ENCODE data around the gene ABCG1.
A peak's percentile ranks its signal among the peaks of the same experiment; 100 is the strongest.
"Not testable (repeated sequence)": the region's sequence is repeated elsewhere in the genome, so short reads cannot be mapped to it uniquely, and the experiment has no call there.

Gene ABCG1

GRCh38 chr21:42175110-42175710 is 43.7 kb upstream of the ABCG1 start:
- no CpG with 5 or more reads among the region's 6 CpGs for WGBS (ENCODE audit: extremely low coverage, insufficient coverage, low lambda C conversion rate)
- Histone ChIP-seq H2BK5ac (ENCODE audit: low read length) (no peak overlapping the region), H3K4me3 (ENCODE audit: low read length) (no peak overlapping the region), H3K27me3 (ENCODE audit: insufficient read depth, low read length, poor library complexity) (no peaks in the 10 kb centered on the region), H3K79me2 (ENCODE audit: control insufficient read depth, insufficient read depth, low read length) (no peaks in the 10 kb centered on the region), H3K4ac (ENCODE audit: low read depth, low read length) (no peak overlapping the region), H2BK15ac (replicated peaks; ENCODE audit: low read depth) (no peak overlapping the region), H3K79me1 (ENCODE audit: low read length) (no peaks in the 10 kb centered on the region), H4K5ac (ENCODE audit: low read length) (no peak overlapping the region), H2BK120ac (ENCODE audit: low read depth, low read length) (no peak overlapping the region), H3K4me2 (ENCODE audit: low read length) (no peak overlapping the region), H3K36me3 (ENCODE audit: control insufficient read depth, insufficient read depth, low read length) (no peaks in the 10 kb centered on the region), H3K4me1 (ENCODE audit: control insufficient read depth, low read depth, low read length) (no peaks in the 10 kb centered on the region), H4K8ac (ENCODE audit: low read depth, low read length) (no peak overlapping the region), H3K27ac (ENCODE audit: low read depth, low read length) (no peak overlapping the region), H3K23ac (ENCODE audit: low read length) (no peak overlapping the region), H2AK5ac (ENCODE audit: low read length) (no peak overlapping the region), H3K9ac (ENCODE audit: low read length) (no peak overlapping the region), H3K18ac (ENCODE audit: low read length) (no peak overlapping the region), H3K56ac (ENCODE audit: low read length) (no peak overlapping the region)
- DNase-seq = no peak

GRCh38 chr21:42176859-42177258 is 42.1 kb upstream of the ABCG1 start:
- WGBS (ENCODE audit: extremely low coverage, insufficient coverage, low lambda C conversion rate) = no CpG with 5 or more reads among the region's 3 CpGs
- H3K9ac ChIP-seq (ENCODE audit: low read length) = no peak overlapping the region

GRCh38 chr21:42179316-42179715 is 39.6 kb upstream of the ABCG1 start:
- Histone ChIP-seq H2BK120ac (ENCODE audit: low read depth, low read length) (no peak overlapping the region), H3K79me2 (ENCODE audit: control insufficient read depth, insufficient read depth, low read length) (no peaks in the 10 kb centered on the region), H3K9ac (ENCODE audit: low read length) (no peak overlapping the region), H3K4me2 (ENCODE audit: low read length) (no peak overlapping the region), H3K36me3 (ENCODE audit: control insufficient read depth, insufficient read depth, low read length) (no peaks in the 10 kb centered on the region), H2AK5ac (ENCODE audit: low read length) (no peak overlapping the region), H3K4ac (ENCODE audit: low read depth, low read length) (no peak overlapping the region), H3K27ac (ENCODE audit: low read depth, low read length) (no peak overlapping the region), H2BK5ac (ENCODE audit: low read length) (no peak overlapping the region), H3K23ac (ENCODE audit: low read length) (no peak overlapping the region), H3K18ac (ENCODE audit: low read length) (no peak overlapping the region), H4K5ac (ENCODE audit: low read length) (no peak overlapping the region), H3K4me1 (ENCODE audit: control insufficient read depth, low read depth, low read length) (no peaks in the 10 kb centered on the region), H3K79me1 (ENCODE audit: low read length) (no peaks in the 10 kb centered on the region), H3K27me3 (ENCODE audit: insufficient read depth, low read length, poor library complexity) (no peaks in the 10 kb centered on the region), H3K4me3 (ENCODE audit: low read length) (no peak overlapping the region), H2BK15ac (replicated peaks; ENCODE audit: low read depth) (no peak overlapping the region), H4K8ac (ENCODE audit: low read depth, low read length) (no peak overlapping the region), H3K56ac (ENCODE audit: low read length) (no peak overlapping the region)
- WGBS (ENCODE audit: extremely low coverage, insufficient coverage, low lambda C conversion rate) = no CpG with 5 or more reads among the region's 3 CpGs
- DNase-seq = no peak

More at GRCh38 chr21:42176859-42177258, 42.1 kb upstream of the ABCG1 start:
- no peak overlapping the region for H2BK5ac ChIP-seq (ENCODE audit: low read length)
- H4K5ac ChIP-seq (ENCODE audit: low read length) = no peak overlapping the region
- H3K4ac ChIP-seq (ENCODE audit: low read depth, low read length) = no peak overlapping the region
- H3K23ac ChIP-seq (ENCODE audit: low read length) = no peak overlapping the region
- H3K56ac ChIP-seq (ENCODE audit: low read length) = no peak overlapping the region
- H3K4me2 ChIP-seq (ENCODE audit: low read length) = no peak overlapping the region
- H3K79me1 ChIP-seq (ENCODE audit: low read length) = no peaks in the 10 kb centered on the region
- no peaks in the 10 kb centered on the region for H3K79me2 ChIP-seq (ENCODE audit: control insufficient read depth, insufficient read depth, low read length)
- no peaks in the 10 kb centered on the region for H3K4me1 ChIP-seq (ENCODE audit: control insufficient read depth, low read depth, low read length)
- no peak overlapping the region for H3K27ac ChIP-seq (ENCODE audit: low read depth, low read length)
- DNase-seq = no peak
- no peak overlapping the region for H4K8ac ChIP-seq (ENCODE audit: low read depth, low read length)
- no peak overlapping the region for H3K4me3 ChIP-seq (ENCODE audit: low read length)
- H2BK15ac ChIP-seq (replicated peaks; ENCODE audit: low read depth) = no peak overlapping the region
- no peak overlapping the region for H2AK5ac ChIP-seq (ENCODE audit: low read length)
- H3K27me3 ChIP-seq (ENCODE audit: insufficient read depth, low read length, poor library complexity) = no peaks in the 10 kb centered on the region
- no peak overlapping the region for H2BK120ac ChIP-seq (ENCODE audit: low read depth, low read length)
- no peak overlapping the region for H3K18ac ChIP-seq (ENCODE audit: low read length)
- no peaks in the 10 kb centered on the region for H3K36me3 ChIP-seq (ENCODE audit: control insufficient read depth, insufficient read depth, low read length)

- H2BK15ac ChIP-seq (replicated peaks; ENCODE audit: low read depth); H3K27ac ChIP-seq (ENCODE audit: low read depth, low read length); H3K9ac ChIP-seq (ENCODE audit: low read length); H2BK5ac ChIP-seq (ENCODE audit: low read length); H3K56ac ChIP-seq (ENCODE audit: low read length); H3K4ac ChIP-seq (ENCODE audit: low read depth, low read length); H4K8ac ChIP-seq (ENCODE audit: low read depth, low read length); H3K79me1 ChIP-seq (ENCODE audit: low read length); H3K23ac ChIP-seq (ENCODE audit: low read length); H4K5ac ChIP-seq (ENCODE audit: low read length); DNase-seq; H3K36me3 ChIP-seq (ENCODE audit: control insufficient read depth, insufficient read depth, low read length); H3K4me1 ChIP-seq (ENCODE audit: control insufficient read depth, low read depth, low read length); H3K79me2 ChIP-seq (ENCODE audit: control insufficient read depth, insufficient read depth, low read length); H3K27me3 ChIP-seq (ENCODE audit: insufficient read depth, low read length, poor library complexity); H3K4me2 ChIP-seq (ENCODE audit: low read length); H3K4me3 ChIP-seq (ENCODE audit: low read length); H2BK120ac ChIP-seq (ENCODE audit: low read depth, low read length); H2AK5ac ChIP-seq (ENCODE audit: low read length); H3K18ac ChIP-seq (ENCODE audit: low read length): not testable (repeated sequence)
- WGBS (ENCODE audit: extremely low coverage, insufficient coverage, low lambda C conversion rate) = no CpG with 5 or more reads among the region's 3 CpGs
These were observed 38.9 kb upstream of the ABCG1 start for GRCh38 chr21:42180001-42180400.

- H3K4me2 ChIP-seq (ENCODE audit: low read length) = no peak overlapping the region
- no peak overlapping the region for H3K18ac ChIP-seq (ENCODE audit: low read length)
- no peak overlapping the region for H2BK120ac ChIP-seq (ENCODE audit: low read depth, low read length)
- no peak overlapping the region for H4K8ac ChIP-seq (ENCODE audit: low read depth, low read length)
- H2BK15ac ChIP-seq (replicated peaks; ENCODE audit: low read depth) = no peak overlapping the region
- H3K4ac ChIP-seq (ENCODE audit: low read depth, low read length) = no peak overlapping the region
- H3K36me3 ChIP-seq (ENCODE audit: control insufficient read depth, insufficient read depth, low read length) = no peaks in the 10 kb centered on the region
- H4K5ac ChIP-seq (ENCODE audit: low read length) = no peak overlapping the region
- no peak overlapping the region for H3K56ac ChIP-seq (ENCODE audit: low read length)
- peak overlapping the region; percentile 66 for H3K23ac ChIP-seq (ENCODE audit: low read length)
- H3K9ac ChIP-seq (ENCODE audit: low read length) = no peak overlapping the region
- H2AK5ac ChIP-seq (ENCODE audit: low read length) = no peak overlapping the region
- no peaks in the 10 kb centered on the region for H3K4me1 ChIP-seq (ENCODE audit: control insufficient read depth, low read depth, low read length)
- WGBS (ENCODE audit: extremely low coverage, insufficient coverage, low lambda C conversion rate) = no CpG with 5 or more reads among the region's 4 CpGs
- H3K79me2 ChIP-seq (ENCODE audit: control insufficient read depth, insufficient read depth, low read length) = no peaks in the 10 kb centered on the region
- H3K27me3 ChIP-seq (ENCODE audit: insufficient read depth, low read length, poor library complexity) = no peaks in the 10 kb centered on the region
- no peak overlapping the region for H2BK5ac ChIP-seq (ENCODE audit: low read length)
- H3K27ac ChIP-seq (ENCODE audit: low read depth, low read length) = no peak overlapping the region
- no peaks in the 10 kb centered on the region for H3K79me1 ChIP-seq (ENCODE audit: low read length)
- no peak overlapping the region for H3K4me3 ChIP-seq (ENCODE audit: low read length)
- no peak for DNase-seq
These were observed 36.1 kb upstream of the ABCG1 start for GRCh38 chr21:42182713-42183371.
